Breast epithelium (tissue), 4 donors: ENCODE data around the gene DTL. TPM values are rescaled to one million over a fixed set of nuclear protein-coding genes. Genes with fewer than 3 reads are reported as not detected.
A peak's percentile ranks its signal among the peaks of the same experiment; 100 is the strongest.

Experiments
- DNase-seq, 2 donors: peaks; one replicate each; pipeline ENCODE4 v3.0.0-alpha.2; 2019; ENCODE audit warnings: low spot score in 2 of 2
- H3K27ac ChIP-seq, 2 donors: fragments of 200-600 bp; sonication (generic) in 1 of 2; one replicate each; pipeline ENCODE4 v1.5.1; 2016 to 2019; ENCODE audit warnings: mild to moderate bottlenecking in 1 of 2
- H3K27me3 ChIP-seq, 2 donors: fragments of 200-600 bp; sonication (generic) in 1 of 2; one replicate each; pipeline versions ENCODE4 v1.5.1 to v1.6.0; 2017 to 2019; ENCODE audit warnings: control low read depth in 1 of 2, mild to moderate bottlenecking in 1 of 2
- H3K36me3 ChIP-seq: fragments of 200-600 bp; one replicate; pipeline ENCODE4 v1.5.1; 2019
- H3K4me1 ChIP-seq, 2 donors: fragments of 200-600 bp; sonication (generic); one replicate each; pipeline ENCODE4 v1.5.1; 2016 to 2019; ENCODE audit warnings: control low read depth in 1 of 2
- H3K4me3 ChIP-seq, 3 donors: fragments of 200-600 bp; sonication (generic); 1 replicate in 2 of 3; 2 replicates in 1 of 3; pipeline ENCODE4 v1.5.1; 2016 to 2019; ENCODE audit warnings: mild to moderate bottlenecking in 3 of 3, moderate library complexity in 2 of 3
- H3K9me3 ChIP-seq, 2 donors: fragments of 200-600 bp; sonication (generic) in 1 of 2; one replicate each; pipeline ENCODE4 v1.5.1; 2016 to 2019; ENCODE audit warnings: control low read depth in 1 of 2
- CTCF ChIP-seq, 3 donors: fragments of 450-650 bp; IDR thresholded peaks; one replicate each; pipeline ENCODE4 v1.5.1; 2016 to 2017; ENCODE audit warnings: antibody characterized with exemption in 3 of 3, mild to moderate bottlenecking in 3 of 3, moderate library complexity in 3 of 3
- POLR2A ChIP-seq: fragments of 450-650 bp; IDR thresholded peaks from one replicate; pipeline ENCODE4 v1.6.1; 2016; ENCODE audit warnings: antibody characterized with exemption, mild to moderate bottlenecking, moderate library complexity
- POLR2AphosphoS5 ChIP-seq, 3 donors: sonication (generic); formaldehyde crosslinking; IDR thresholded peaks; one replicate each; pipeline ENCODE4 v1.6.1; 2017; ENCODE audit warnings: antibody characterized with exemption in 3 of 3
- intact Hi-C: fragments of 100-400 bp; cut with DNase I; formaldehyde crosslinking; loops from one replicate; pipeline ENCODE4 v1.15.1; 2023; ENCODE audit warnings: low total_unique reads
- total RNA-seq, 3 donors: library from RNA; depleted of rRNA; stranded (reverse); fragments of >200 nt; gene quantifications; one replicate each; pipeline ENCODE4 v1.1.0, GENCODE V29; 2016

Gene DTL
- total RNA-seq, 3 donors from 2014 or later: 0.29 to 0.80 (median 0.66) TPM

GRCh38 chr1:212133319-212133718 lies 97.8 kb downstream of the DTL start:
- H3K27ac ChIP-seq: no peak overlapping the region
- H3K4me3 ChIP-seq: no peak overlapping the region
- no peaks in the 10 kb centered on the region for H3K27me3 ChIP-seq
- no peaks in the 10 kb centered on the region for H3K36me3 ChIP-seq
- H3K4me1 ChIP-seq: no peaks in the 10 kb centered on the region
- DNase-seq: no peak
- H3K9me3 ChIP-seq: no peaks in the 10 kb centered on the region
- no peak for TF ChIP-seq CTCF (IDR thresholded peaks at IDR 0.05)
- TF ChIP-seq POLR2A: no peak
- no peak for TF ChIP-seq POLR2AphosphoS5 (IDR thresholded peaks at IDR 0.05)
- intact Hi-C loops: no loop called here

- H3K9me3 ChIP-seq: no peaks in the 10 kb centered on the region
- H3K4me1 ChIP-seq: no peaks in the 10 kb centered on the region
- no peak overlapping the region for H3K4me3 ChIP-seq
- TF ChIP-seq CTCF (IDR thresholded peaks at IDR 0.05) (no peak), POLR2AphosphoS5 (IDR thresholded peaks at IDR 0.05) (no peak), POLR2A (no peak)
- intact Hi-C loops: no loop called here
- H3K36me3 ChIP-seq: no peaks in the 10 kb centered on the region
- H3K27me3 ChIP-seq: no peaks in the 10 kb centered on the region
- no peak for DNase-seq
- no peak overlapping the region for H3K27ac ChIP-seq
Observed at GRCh38 chr1:212135166-212135565, 99.6 kb downstream of the DTL start.

GRCh38 chr1:212137854-212138253 lies 102.3 kb downstream of the DTL start:
- Histone ChIP-seq H3K9me3 (no peaks in the 10 kb centered on the region), H3K4me3 (no peak overlapping the region), H3K27ac (no peak overlapping the region), H3K36me3 (no peaks in the 10 kb centered on the region), H3K4me1 (no peaks in the 10 kb centered on the region), H3K27me3 (no peaks in the 10 kb centered on the region)
- no peak for DNase-seq
- TF ChIP-seq CTCF (IDR thresholded peaks at IDR 0.05): no peak
- no peak for TF ChIP-seq POLR2A
- TF ChIP-seq POLR2AphosphoS5 (IDR thresholded peaks at IDR 0.05): no peak
- intact Hi-C loops: no loop called here

- no peaks in the 10 kb centered on the region for H3K4me1 ChIP-seq
- intact Hi-C loops: no loop called here
- H3K27ac ChIP-seq: peak overlapping the region in 1 of 2 donors; percentile 19
- no peak overlapping the region for H3K4me3 ChIP-seq
- H3K36me3 ChIP-seq: no peaks in the 10 kb centered on the region
- no peaks in the 10 kb centered on the region for H3K9me3 ChIP-seq
- H3K27me3 ChIP-seq: no peaks in the 10 kb centered on the region
- DNase-seq: no peak
- TF ChIP-seq POLR2AphosphoS5 (IDR thresholded peaks at IDR 0.05): no peak
- no peak for TF ChIP-seq CTCF (IDR thresholded peaks at IDR 0.05)
- no peak for TF ChIP-seq POLR2A
Observed at GRCh38 chr1:212138457-212138856, 102.9 kb downstream of the DTL start.

- Histone ChIP-seq H3K9me3 (no peaks in the 10 kb centered on the region), H3K27ac (no peak overlapping the region), H3K27me3 (no peaks in the 10 kb centered on the region), H3K36me3 (no peaks in the 10 kb centered on the region), H3K4me1 (no peaks in the 10 kb centered on the region), H3K4me3 (no peak overlapping the region)
- DNase-seq: no peak
- TF ChIP-seq POLR2AphosphoS5 (IDR thresholded peaks at IDR 0.05): no peak
- no peak for TF ChIP-seq POLR2A
- TF ChIP-seq CTCF (IDR thresholded peaks at IDR 0.05): no peak
- intact Hi-C loops: no loop called here
Observed at GRCh38 chr1:212139526-212140135, 104.1 kb downstream of the DTL start.
